Fibroblast of skin of left quadriceps (primary cell): ENCODE data around the gene FAM53C.
"Not testable (repeated sequence)": the region's sequence is repeated elsewhere in the genome, so short reads cannot be mapped to it uniquely, and the experiment has no call there.

Experiments used
- DNase-seq, 2 experiments: peaks; one replicate each; pipeline ENCODE4 v3.0.0-alpha.2; 2013; ENCODE audit warnings: low read depth in 2 of 2

Gene FAM53C

GRCh38 chr5:138351056-138351455 lies 13.0 kb downstream of the FAM53C start:
- peak in 1 of 2 experiments; percentile 32 for DNase-seq

DNA sequence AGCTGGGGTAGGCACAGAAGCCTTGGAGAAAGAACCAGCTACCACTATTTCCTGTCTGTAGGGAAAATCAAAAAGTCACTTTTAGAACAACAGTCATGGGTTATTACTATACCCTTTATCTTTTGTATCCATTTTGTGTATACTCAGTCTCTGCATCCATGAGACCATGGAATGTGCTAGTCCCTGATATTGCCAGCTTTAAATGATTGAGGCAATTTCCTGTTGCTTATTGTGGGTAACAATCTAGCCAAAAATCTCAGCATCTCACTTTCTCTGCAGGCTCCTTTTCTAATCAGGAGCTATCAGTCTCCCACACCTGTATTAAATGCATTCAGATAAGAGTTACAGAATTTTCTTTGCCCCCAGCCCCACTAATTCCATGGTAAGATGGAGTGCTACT lies 13.5 kb downstream of the FAM53C start:
- no peak for DNase-seq

GRCh38 chr5:138352071-138352721 lies 14.1 kb downstream of the FAM53C start, which contains the start of gene KDM3B:
Gene KDM3B (plus strand): TSS chr5:138352685. CDS start chr5:138352796, 111 bp downstream.
- peak; percentile 67 to 70 for DNase-seq

- no peak for DNase-seq
Measured at GRCh38 chr5:138352722-138353559, 14.9 kb downstream of the FAM53C start.

GRCh38 chr5:138353560-138354080 lies 15.6 kb downstream of the FAM53C start:
- no peak for DNase-seq

GRCh38 chr5:138354387-138354786 lies 16.3 kb downstream of the FAM53C start:
- no peak for DNase-seq

DNA sequence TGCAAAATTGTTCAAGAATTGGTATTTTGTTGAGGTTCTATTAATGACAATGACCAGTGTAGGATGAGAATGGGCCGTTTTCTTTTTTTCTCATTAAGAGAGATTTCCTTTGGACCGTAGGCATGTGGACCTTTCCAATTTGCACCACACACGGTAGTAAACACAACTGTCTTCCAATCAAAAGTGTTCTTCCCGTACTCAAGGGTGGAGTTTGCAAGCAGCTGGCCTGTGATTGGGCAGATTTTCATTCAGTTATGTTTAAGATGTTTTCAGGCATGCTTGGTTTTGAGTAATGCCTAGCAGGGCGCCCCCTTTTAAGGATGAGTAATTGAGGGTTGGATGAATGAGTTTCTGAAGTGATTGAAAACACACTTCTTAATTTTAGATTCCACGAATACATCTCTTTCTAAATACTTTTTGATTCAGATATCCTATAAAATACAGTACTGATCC lies 16.9 kb downstream of the FAM53C start:
- DNase-seq: peak; percentile 58 to 60

DNA sequence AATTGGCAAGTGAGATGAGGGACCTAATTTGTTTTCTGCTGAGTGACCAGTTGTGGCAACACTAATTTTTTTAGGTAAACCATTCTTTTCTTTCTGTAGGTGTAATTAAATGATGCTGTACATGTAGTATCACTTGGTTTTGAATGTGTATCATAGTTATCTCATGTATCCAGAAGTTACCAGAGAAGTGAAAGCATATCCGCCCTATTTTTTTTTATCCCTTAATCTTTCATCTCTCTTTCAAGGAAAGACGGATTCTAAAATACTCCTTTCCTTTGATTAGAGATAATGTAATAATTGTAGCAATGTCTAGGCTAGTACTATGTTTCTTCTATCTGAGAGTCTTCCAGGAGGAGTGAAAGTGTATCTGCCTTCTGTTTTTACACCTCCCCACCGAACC lies 21.6 kb downstream of the FAM53C start:
- no peak for DNase-seq

- DNase-seq: no peak
Measured at GRCh38 chr5:138360941-138361452, 22.9 kb downstream of the FAM53C start.

GRCh38 chr5:138364576-138364975 lies 26.5 kb downstream of the FAM53C start:
- DNase-seq: no peak

GRCh38 chr5:138366632-138367382 lies 28.7 kb downstream of the FAM53C start:
- no peak for DNase-seq

DNA sequence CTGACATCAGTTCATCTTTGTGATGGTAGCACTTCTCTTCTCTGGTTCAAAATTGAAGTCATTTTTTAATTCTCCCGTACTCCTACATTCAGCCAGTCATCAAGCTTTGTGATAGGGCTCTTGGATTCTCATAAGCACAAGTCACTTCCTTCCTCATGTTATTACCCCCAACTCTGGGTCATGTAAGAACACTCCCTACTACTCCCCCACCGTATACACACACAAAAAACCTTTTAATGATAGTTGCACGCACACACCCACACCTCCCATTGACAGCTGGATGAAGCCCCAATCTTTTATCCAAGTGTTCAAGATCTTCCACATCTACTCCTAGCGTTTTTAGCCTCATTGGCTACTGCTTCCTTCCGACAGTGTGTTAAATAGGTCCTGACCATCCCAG lies 31.2 kb downstream of the FAM53C start:
- DNase-seq: no peak

GRCh38 chr5:138369706-138370105 lies 31.6 kb downstream of the FAM53C start:
- no peak for DNase-seq

GRCh38 chr5:138370537-138370936 lies 32.5 kb downstream of the FAM53C start:
- no peak for DNase-seq

GRCh38 chr5:138371454-138371853 lies 33.4 kb downstream of the FAM53C start:
- DNase-seq: no peak

GRCh38 chr5:138372225-138372624 lies 34.2 kb downstream of the FAM53C start:
- no peak for DNase-seq

- no peak for DNase-seq
Measured at GRCh38 chr5:138372653-138373052, 34.6 kb downstream of the FAM53C start.

GRCh38 chr5:138382347-138382746 lies 44.3 kb downstream of the FAM53C start:
- DNase-seq: no peak

DNA sequence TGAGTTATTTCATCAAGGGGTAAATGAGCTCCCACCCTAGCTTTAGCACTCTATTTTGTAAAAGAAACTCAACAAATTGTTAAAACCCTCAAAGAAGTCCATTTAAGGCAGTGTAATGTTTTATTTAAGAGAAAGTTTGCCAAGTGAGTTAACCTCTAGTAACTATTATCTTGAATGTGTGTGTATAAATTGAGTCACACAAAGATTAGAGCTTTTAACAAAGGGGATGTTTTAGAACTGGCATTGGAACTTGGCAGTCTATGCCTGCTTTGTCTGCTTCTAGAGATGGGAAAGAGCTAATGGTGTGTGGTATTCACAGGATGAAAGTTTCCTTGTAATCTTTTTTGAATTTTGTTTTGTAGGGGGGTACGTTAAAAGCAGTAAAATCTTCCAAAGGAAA lies 47.6 kb downstream of the FAM53C start:
- no peak for DNase-seq

GRCh38 chr5:138386290-138386689 lies 48.2 kb downstream of the FAM53C start:
- DNase-seq: no peak

DNA sequence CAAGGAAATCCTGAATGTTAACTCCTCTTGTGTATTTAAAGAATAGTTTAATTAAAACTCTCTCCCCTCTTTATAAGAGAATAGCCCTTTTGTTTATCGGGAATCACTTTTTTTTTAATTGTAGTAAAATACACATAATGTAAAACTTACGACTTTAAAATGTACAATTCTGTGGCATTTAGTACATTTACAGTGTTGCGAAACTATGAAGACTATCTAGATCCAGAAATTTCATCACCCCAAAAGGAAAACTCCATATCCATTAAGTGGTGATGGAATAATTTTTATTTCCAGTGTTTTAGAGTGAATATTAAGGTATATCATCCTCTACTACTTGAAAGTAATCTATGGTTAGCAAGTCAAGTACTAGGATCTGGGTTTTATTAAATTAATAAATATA lies 51.3 kb downstream of the FAM53C start:
- DNase-seq: no peak

- not testable (repeated sequence) for DNase-seq
Measured at GRCh38 chr5:138389911-138390310, 51.8 kb downstream of the FAM53C start.
